GM13976 (cell line): Measurements from ENCODE around the gene GPR161.
A peak's percentile ranks its signal among the peaks of the same experiment; 100 is the strongest.

Experiments
- DNase-seq: peaks from one replicate; pipeline ENCODE4 v3.0.0; 2012; ENCODE audit warnings: low spot score
- CTCF ChIP-seq: IDR thresholded peaks from 2 replicates; pipeline ENCODE4 v1.5.1; 2012; ENCODE audit warnings: borderline replicate concordance, mild to moderate bottlenecking; ENCODE audit not compliant: insufficient read depth; ENCODE audit errors: extremely low read depth, missing control alignments, control extremely low read depth
- in situ Hi-C: fragments of 300-500 bp; cut with MboI; formaldehyde crosslinking; loops from one replicate; pipeline ENCODE4 v1.12.0; 2022; ENCODE audit warnings: low sequenced_read_pairs, mixed read lengths, inconsistent platforms; ENCODE audit not compliant: unreplicated experiment

Gene GPR161

DNA sequence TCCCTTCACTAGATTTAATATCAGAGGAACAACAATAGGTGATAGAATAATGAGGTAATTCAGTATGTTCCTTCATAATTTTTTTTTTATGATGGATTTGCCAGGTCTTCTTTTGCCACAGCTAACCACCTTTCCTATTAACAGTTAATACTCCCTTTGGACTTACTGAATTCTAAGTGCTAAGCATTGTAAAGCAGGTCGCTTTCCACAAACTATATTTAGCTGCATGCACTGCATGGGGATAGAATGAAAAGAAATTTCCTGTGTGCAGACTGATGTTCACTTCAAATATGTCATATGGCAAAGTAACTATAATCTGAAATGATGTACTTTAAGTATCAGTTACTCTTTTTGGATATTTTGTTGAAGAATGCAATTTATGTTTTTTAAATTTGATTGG, 85.8 kb downstream of the GPR161 start:
- TF ChIP-seq CTCF: no peak
- in situ Hi-C loops: no loop called here
- DNase-seq: no peak

GRCh38 chr1:168050307-168050706, 86.4 kb downstream of the GPR161 start:
- TF ChIP-seq CTCF: no peak
- no peak for DNase-seq
- in situ Hi-C loops: no loop called here

DNA sequence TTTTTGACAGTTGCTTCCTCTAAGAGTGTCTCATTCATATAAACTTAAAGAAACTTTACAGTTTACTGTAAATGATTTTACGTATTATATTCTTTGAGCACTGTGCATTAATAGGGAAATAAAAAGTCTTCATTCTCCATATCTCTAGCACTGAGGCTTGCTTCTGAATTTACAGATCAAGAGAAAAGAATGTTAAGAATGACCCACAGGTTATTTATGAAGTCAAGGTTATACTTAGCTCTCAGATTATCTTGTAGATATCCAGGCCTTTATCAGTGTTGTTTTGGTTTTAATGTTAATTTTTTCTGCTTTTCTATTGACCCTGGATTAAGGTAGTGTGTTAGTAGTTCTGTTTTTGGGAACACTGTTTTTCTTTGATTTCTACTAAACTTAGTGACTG, 91.4 kb downstream of the GPR161 start:
- in situ Hi-C loops: no loop called here
- DNase-seq: no peak
- TF ChIP-seq CTCF: no peak

DNA sequence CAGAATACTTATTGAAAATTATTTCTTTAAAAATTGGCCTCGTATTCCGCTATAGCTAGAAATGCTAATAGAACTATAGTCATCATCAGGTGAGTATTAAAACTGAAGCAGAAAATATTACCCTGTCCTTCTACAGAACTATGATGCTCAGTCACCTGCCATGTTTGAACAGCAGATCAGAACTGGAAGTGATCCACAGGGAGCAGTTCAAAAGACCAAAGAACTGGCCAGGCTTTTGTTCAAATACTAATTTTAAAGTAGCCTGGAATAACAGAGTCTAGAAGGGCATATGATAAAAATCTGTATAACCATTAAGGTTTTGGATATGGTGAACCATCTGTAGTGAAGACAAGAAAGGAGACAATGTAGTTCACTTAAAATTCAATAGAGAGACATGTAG, 94.4 kb downstream of the GPR161 start:
- no peak for TF ChIP-seq CTCF
- in situ Hi-C loops: no loop called here
- DNase-seq: no peak

- TF ChIP-seq CTCF: no peak
- in situ Hi-C loops: no loop called here
- no peak for DNase-seq
Measured at GRCh38 chr1:168035345-168035744, 101.4 kb downstream of the GPR161 start.

- in situ Hi-C loops: no loop called here
- peak; percentile 43 for DNase-seq
- no peak for TF ChIP-seq CTCF
Measured at GRCh38 chr1:168032029-168032428, 104.7 kb downstream of the GPR161 start.

- in situ Hi-C loops: no loop called here
- no peak for DNase-seq
- no peak for TF ChIP-seq CTCF
Measured at GRCh38 chr1:168031627-168032026, 105.1 kb downstream of the GPR161 start.
